ENCODE measurements around the gene NHEJ1. TPM values are rescaled to one million over a fixed set of nuclear protein-coding genes. Genes with fewer than 3 reads are reported as not detected.
A peak's percentile ranks its signal among the peaks of the same experiment; 100 is the strongest.

Gene NHEJ1
- total and polyA plus RNA-seq, 2 of the 13 experiments (the other 11 are each of a cell fraction or from before 2014, with no cell fraction given) = 30.0 to 30.7 TPM

DNA sequence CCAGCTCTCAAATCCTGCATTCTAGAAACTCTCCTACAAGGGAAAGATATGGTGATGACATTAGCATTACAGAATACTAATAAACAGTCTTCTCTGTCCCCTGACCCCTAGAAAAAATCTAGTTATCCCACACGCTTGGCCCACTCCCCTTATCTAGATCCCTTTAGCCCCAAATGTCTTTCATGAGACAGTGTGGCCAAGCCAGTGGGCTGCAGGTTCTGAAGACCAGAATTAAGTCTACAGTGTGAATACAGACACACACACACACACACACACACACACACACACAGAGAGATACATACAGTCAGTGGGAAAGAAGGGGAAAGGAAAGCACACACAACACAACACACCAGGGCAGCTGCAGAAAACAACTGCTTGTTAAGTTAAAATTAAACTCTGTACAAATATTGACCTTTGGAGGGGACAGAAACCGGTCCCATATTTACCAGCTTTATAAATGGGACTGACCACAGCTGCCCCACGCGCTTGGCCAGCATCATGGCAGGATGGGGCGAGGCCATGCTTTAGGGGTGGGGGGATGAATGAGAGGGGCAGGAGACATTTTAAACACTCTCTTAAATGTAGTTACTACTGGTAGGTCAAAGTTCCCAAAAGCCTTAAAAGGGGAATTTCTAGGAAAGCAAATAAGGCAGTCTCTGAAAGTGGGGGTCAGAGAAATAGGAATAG, 49.1 kb downstream of the NHEJ1 start (continued):
- TF ChIP-seq ETV6 (CRISPR knock-in tag; conservative IDR thresholded peaks at IDR 0.05) (no peak), ZNF850 (CRISPR knock-in tag; conservative IDR thresholded peaks at IDR 0.05) (no peak), TBL1XR1 (IDR thresholded peaks at IDR 0.05; ENCODE audit: borderline replicate concordance, low read length, partially characterized antibody) (no peak), SKI (IDR thresholded peaks at IDR 0.05; ENCODE audit: partially characterized antibody) (no peak), SRSF4 (IDR thresholded peaks at IDR 0.05; ENCODE audit: low read depth, low read length, poor library complexity, severe bottlenecking) (no peak), MBD4 (IDR thresholded peaks at IDR 0.05; ENCODE audit: borderline replicate concordance, low read length) (0 out of 2 replicates have a peak, but pooled peaks have one; percentile 67), ERF (CRISPR knock-in tag; IDR thresholded peaks at IDR 0.05) (peak; percentile 85), HDAC6 (IDR thresholded peaks at IDR 0.05; ENCODE audit: low read depth, low read length) (no peak), ZBTB8A (CRISPR knock-in tag; IDR thresholded peaks at IDR 0.05; ENCODE audit: borderline replicate concordance, low read depth) (no peak), SALL1 (CRISPR knock-in tag; IDR thresholded peaks at IDR 0.05) (peak; percentile 97)
- TF ChIP-seq, protein P1, sequence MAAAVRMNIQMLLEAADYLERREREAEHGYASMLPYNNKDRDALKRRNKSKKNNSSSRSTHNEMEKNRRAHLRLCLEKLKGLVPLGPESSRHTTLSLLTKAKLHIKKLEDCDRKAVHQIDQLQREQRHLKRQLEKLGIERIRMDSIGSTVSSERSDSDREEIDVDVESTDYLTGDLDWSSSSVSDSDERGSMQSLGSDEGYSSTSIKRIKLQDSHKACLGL (CRISPR knock-in tag; IDR thresholded peaks at IDR 0.05) = no peak
- TF ChIP-seq, protein P2, sequence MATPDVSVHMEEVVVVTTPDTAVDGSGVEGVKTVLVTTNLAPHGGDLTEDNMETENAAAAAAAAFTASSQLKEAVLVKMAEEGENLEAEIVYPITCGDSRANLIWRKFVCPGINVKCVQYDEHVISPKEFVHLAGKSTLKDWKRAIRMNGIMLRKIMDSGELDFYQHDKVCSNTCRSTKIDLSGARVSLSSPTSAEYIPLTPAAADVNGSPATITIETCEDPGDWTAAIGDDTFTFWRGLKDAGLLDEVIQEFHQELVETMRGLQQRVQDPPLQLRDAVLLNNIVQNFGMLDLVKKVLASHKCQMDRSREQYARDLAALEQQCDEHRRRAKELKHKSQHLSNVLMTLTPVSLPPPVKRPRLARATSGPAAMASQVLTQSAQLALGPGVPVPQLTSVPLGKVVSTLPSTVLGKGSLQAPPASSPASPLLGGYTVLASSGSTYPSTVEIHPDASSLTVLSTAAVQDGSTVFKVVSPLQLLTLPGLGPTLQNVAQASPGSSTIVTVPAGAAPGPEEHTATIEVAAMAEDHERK (CRISPR knock-in tag; IDR thresholded peaks at IDR 0.05; ENCODE audit: low read depth) = no peak
- TF ChIP-seq, protein P3, sequence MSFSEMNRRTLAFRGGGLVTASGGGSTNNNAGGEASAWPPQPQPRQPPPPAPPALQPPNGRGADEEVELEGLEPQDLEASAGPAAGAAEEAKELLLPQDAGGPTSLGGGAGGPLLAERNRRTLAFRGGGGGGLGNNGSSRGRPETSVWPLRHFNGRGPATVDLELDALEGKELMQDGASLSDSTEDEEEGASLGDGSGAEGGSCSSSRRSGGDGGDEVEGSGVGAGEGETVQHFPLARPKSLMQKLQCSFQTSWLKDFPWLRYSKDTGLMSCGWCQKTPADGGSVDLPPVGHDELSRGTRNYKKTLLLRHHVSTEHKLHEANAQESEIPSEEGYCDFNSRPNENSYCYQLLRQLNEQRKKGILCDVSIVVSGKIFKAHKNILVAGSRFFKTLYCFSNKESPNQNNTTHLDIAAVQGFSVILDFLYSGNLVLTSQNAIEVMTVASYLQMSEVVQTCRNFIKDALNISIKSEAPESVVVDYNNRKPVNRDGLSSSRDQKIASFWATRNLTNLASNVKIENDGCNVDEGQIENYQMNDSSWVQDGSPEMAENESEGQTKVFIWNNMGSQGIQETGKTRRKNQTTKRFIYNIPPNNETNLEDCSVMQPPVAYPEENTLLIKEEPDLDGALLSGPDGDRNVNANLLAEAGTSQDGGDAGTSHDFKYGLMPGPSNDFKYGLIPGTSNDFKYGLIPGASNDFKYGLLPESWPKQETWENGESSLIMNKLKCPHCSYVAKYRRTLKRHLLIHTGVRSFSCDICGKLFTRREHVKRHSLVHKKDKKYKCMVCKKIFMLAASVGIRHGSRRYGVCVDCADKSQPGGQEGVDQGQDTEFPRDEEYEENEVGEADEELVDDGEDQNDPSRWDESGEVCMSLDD (CRISPR knock-in tag; IDR thresholded peaks at IDR 0.05; ENCODE audit: borderline replicate concordance) = peak; percentile 31; the same call in 1 of the 2 replicates
- TF ChIP-seq, protein P4, sequence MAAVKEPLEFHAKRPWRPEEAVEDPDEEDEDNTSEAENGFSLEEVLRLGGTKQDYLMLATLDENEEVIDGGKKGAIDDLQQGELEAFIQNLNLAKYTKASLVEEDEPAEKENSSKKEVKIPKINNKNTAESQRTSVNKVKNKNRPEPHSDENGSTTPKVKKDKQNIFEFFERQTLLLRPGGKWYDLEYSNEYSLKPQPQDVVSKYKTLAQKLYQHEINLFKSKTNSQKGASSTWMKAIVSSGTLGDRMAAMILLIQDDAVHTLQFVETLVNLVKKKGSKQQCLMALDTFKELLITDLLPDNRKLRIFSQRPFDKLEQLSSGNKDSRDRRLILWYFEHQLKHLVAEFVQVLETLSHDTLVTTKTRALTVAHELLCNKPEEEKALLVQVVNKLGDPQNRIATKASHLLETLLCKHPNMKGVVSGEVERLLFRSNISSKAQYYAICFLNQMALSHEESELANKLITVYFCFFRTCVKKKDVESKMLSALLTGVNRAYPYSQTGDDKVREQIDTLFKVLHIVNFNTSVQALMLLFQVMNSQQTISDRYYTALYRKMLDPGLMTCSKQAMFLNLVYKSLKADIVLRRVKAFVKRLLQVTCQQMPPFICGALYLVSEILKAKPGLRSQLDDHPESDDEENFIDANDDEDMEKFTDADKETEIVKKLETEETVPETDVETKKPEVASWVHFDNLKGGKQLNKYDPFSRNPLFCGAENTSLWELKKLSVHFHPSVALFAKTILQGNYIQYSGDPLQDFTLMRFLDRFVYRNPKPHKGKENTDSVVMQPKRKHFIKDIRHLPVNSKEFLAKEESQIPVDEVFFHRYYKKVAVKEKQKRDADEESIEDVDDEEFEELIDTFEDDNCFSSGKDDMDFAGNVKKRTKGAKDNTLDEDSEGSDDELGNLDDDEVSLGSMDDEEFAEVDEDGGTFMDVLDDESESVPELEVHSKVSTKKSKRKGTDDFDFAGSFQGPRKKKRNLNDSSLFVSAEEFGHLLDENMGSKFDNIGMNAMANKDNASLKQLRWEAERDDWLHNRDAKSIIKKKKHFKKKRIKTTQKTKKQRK (IDR thresholded peaks at IDR 0.05; ENCODE audit: low read length) = no peak
- TF ChIP-seq, protein P5, sequence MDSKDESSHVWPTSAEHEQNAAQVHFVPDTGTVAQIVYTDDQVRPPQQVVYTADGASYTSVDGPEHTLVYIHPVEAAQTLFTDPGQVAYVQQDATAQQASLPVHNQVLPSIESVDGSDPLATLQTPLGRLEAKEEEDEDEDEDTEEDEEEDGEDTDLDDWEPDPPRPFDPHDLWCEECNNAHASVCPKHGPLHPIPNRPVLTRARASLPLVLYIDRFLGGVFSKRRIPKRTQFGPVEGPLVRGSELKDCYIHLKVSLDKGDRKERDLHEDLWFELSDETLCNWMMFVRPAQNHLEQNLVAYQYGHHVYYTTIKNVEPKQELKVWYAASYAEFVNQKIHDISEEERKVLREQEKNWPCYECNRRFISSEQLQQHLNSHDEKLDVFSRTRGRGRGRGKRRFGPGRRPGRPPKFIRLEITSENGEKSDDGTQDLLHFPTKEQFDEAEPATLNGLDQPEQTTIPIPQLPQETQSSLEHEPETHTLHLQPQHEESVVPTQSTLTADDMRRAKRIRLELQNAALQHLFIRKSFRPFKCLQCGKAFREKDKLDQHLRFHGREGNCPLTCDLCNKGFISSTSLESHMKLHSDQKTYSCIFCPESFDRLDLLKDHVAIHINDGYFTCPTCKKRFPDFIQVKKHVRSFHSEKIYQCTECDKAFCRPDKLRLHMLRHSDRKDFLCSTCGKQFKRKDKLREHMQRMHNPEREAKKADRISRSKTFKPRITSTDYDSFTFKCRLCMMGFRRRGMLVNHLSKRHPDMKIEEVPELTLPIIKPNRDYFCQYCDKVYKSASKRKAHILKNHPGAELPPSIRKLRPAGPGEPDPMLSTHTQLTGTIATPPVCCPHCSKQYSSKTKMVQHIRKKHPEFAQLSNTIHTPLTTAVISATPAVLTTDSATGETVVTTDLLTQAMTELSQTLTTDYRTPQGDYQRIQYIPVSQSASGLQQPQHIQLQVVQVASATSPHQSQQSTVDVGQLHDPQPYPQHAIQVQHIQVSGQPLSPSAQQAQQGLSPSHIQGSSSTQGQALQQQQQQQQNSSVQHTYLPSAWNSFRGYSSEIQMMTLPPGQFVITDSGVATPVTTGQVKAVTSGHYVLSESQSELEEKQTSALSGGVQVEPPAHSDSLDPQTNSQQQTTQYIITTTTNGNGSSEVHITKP (CRISPR knock-in tag; IDR thresholded peaks at IDR 0.05; ENCODE audit: low read depth) = peak; percentile 79; the same call in 1 of the 2 replicates

All from HepG2 (cell line).